HG03045 (cell line): ENCODE measurements around the gene C2CD5.
"Not testable (repeated sequence)": the region's sequence is repeated elsewhere in the genome, so short reads cannot be mapped to it uniquely, and the experiment has no call there.

Experiments
- ATAC-seq: cut with Tn5 transposase; IDR thresholded peaks from one replicate; pipeline ENCODE4 v1.9.1; 2021; ENCODE audit warnings: mild to moderate bottlenecking, moderate library complexity; ENCODE audit not compliant: unreplicated experiment

C2CD5 gene

DNA sequence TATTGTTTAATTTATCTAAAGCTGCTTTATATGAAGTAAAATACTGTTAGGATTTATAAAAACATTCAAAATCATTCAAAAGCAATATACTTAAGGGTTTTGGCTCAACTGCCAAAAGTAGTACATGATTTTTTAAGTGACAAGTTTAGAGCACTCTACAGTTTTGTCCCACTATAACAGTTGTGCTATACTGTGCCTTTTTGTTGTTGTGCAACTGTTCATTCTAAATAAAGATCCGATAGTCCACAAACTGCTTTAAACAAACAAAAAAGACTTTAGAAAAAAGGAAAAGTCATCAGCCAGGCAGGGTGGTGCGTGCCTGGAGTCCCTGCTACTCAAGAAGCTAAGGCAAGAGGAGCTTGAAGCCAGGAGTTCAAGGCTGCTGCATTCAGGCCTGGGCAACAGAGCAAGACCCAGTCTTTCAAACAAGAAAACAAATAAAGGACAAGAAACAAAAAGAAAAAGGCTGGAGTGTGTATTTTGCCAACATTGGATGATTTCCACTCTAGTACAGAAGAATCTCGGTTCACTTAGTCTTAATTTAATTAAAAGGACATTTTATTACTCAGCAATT, 7.3 kb downstream of the C2CD5 start:
- ATAC-seq, result no peak

DNA sequence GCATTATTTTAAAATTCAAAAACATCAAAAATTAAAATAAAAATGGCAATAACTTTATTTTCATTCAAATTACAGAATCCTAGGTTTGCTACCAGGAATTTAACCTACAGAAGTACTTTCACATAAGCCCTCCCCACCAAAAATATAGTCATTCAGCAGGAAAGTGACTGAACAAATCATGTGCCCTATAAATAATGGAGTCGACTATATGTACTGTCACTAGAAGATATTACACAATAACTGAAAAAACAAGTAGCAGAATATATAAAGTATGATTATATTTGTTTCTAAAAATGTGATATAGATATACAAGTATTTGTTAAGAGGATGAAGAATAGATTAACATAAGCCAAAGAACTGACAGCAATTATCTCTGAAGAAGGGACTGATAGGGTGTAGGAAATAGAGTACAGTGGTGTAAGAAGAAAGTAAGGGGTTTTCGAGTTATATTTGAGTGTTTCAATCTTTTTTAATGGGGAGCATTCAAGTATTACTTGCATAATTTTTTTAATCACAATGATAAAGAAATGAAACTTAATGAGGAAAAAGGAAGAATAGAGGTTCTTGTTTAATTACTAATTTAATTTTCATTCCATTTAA, 7.9 kb downstream of the C2CD5 start:
- no peak for ATAC-seq

DNA sequence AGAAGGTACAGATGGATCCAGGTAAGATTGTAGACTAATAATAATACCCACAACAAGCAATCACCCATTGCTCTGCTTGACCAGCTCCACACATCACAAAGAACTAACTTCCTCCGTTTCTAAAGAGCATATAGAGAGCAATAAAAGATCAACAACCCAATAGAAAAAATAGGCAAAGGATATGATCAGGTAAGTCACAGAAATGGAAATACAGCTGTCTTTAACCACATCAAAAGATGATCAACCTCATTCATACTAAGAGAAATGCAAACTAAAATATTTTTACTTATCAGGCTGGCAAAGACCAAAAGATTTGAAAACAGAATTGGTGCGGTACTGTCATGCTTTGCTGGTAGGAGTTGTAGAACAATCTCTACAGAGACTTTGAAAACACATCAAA, 8.9 kb downstream of the C2CD5 start:
- ATAC-seq, result no peak

DNA sequence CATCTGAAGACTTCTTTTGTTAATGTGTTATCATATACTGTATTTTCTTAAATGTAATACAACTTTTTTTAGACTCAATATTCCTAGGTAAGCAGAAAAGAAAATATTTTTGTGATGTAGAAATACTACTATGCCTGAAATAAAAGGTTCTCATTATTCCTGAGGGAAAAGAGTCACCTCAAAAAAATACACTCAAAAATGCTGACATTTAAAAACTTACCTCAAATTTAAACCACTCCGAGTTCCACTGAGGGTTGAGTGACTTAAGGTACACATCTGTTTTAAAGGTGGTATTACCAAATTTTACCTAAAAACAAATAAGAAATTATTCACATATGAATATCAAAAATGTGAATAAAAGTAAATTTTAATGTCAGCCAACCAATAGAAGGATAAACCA, 9.3 kb downstream of the C2CD5 start:
- no peak for ATAC-seq

DNA sequence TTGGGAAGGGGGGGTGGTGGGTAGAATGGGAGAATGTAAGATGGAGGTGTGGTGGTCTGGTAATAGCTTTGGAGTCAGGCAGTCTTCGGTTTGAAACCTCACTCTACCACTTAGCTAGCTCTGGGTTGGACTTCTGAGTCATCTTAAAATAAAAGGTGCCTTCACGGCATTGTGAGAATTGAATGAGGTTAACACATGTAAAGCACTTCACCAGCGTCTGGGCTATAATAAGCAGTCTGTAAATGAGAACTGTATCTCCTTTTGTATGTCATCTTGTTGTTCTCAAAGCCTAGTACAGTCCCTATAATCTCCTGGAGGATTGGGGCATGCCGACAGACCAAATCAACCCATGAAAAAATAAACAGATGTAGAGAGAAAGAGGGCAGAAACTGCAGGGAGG, 11.2 kb downstream of the C2CD5 start:
- ATAC-seq, result no peak

DNA sequence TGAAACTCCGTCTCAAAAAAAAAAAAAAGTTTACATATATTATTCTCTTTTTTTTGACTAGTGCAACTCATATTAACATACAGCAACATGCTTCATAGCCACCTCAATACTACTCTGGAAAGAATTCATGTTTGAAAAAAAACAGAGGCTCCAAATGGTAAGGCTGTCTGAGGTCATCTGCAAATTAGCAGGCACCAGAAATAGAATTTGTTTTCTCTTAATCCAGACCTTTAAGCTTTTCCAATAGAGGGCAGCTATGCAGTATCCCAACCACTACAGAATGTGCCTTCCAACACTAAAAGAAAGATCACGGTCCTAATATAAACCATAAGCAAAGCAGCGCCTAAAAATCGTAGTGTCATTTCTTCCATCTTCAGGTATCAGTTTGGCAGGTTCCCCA, 12.0 kb downstream of the C2CD5 start:
- ATAC-seq, result no peak

DNA sequence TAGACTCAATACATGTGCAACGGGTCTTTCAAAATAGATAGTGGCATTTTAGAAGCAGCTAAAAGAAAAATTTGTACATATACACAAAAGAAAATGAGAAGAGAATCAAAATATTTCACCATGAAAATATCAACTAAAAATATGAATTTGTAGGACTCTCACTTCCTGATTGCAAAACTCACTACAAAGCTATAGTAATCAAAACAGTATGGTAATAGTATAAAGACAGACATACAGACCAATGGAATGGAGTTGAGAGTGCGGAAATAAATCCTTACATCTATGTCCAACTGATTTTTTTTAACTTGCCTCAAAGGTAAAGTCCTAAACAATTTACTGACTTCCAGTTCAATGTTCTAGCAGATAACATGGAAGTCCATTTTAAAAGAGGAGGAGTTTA, 13.1 kb downstream of the C2CD5 start:
- no peak for ATAC-seq

DNA sequence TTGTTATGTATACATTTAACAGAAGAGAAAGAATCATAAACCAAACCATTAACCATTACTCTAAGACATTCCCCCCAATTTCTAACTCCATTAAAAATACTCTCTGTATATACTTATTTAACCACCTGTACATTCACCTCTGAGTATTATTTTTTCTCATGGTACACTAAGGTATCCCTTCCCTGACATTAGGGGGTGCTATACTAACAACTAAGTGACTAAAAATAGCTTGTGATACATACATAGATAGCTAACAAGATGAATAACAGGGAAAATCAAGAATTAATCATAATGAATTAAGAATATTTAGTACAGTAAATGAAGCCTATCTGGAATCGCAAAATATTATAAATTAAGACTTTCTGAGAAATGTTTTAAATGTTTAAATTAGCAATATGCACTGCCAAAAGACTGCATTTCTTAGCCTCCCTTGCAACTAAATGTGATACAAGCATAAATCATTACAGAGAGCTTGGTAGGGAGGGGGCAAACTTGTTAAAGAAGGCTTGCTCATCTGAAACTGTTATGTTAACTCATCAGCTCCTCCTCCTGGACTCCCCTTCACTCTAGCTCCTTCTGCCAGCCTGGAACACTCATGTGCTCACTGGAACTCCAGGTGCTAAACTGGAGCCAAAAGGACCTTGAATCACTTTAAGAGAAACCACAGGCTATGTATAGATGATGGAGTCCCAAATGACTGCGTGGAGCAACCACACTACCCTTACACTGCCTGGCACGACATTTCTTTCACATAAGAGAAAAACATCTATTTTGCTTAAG, 14.9 kb downstream of the C2CD5 start:
- ATAC-seq, result no peak

DNA sequence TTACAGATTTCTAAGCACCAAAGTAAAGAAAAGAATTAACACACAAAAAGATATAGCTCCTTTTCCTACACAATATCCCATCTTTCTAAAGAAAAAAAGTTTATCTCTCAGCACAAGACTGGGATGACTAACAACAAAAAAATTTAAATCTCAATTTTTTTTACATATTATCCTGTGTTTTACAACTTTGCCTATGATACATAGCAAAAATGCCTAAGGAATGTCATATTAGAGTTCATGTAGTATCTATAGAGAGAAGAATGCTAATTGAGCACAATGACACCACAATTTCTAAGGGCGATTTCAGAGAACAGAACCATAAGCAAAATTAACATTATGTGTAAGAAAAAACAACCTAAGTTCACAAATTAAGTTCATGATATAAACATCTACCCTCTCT, 16.3 kb downstream of the C2CD5 start:
- ATAC-seq, result no peak

DNA sequence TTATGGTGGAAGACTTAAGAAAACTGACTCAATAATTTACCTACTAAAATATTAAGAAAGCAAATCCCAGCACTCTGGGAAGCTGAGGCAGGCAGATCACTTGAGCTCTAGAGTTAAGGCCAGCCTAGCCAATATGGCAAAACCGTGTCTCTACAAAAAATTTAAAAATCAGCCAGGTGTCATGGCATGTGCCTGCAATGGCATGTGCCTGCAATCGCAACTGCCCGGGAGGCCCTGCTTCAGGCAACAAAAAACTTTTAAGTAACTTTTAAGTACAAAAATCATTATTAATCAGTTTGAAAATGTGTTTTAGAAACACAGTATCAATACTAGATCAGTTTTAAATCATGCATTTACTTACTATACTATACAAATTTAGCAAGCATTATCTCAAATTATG, 17.5 kb downstream of the C2CD5 start:
- ATAC-seq, result no peak

DNA sequence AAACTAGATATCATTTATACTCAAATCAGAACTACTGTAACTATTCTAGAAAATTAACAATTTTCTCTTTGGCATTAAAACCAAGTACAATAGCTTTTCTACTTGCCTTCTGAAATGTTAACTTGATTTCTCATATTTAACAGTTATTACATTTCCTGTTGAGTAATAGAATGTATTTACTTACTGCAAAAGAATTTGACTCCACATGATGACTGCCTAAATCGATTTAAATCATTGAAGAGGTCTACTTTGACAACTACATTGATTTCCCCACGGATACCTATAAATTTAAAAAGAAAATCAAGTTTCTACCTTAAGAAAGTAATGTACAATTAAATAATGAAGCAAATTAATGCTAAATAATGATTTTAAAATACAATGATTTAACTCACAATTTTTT, 18.9 kb downstream of the C2CD5 start:
- no peak for ATAC-seq

DNA sequence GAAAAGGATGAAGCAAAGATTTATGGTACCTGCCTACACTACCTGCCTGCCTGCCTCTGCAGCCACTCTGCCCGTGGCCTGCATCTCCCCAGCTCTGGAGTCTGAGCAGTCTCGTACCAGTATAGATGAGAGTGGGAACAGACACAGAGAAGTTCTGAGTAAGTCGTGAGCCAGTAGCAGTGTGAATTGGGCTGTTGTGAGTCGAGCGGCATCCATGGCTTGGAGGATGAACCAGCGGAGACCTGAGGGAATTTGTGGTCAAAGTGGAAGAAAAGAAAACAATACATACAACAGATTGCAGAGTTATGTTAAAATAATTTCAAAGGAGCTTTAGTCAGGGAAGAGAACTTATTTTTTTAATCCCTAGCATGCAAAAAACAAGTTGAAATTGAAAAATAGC, 25.3 kb downstream of the C2CD5 start:
- ATAC-seq, result no peak

DNA sequence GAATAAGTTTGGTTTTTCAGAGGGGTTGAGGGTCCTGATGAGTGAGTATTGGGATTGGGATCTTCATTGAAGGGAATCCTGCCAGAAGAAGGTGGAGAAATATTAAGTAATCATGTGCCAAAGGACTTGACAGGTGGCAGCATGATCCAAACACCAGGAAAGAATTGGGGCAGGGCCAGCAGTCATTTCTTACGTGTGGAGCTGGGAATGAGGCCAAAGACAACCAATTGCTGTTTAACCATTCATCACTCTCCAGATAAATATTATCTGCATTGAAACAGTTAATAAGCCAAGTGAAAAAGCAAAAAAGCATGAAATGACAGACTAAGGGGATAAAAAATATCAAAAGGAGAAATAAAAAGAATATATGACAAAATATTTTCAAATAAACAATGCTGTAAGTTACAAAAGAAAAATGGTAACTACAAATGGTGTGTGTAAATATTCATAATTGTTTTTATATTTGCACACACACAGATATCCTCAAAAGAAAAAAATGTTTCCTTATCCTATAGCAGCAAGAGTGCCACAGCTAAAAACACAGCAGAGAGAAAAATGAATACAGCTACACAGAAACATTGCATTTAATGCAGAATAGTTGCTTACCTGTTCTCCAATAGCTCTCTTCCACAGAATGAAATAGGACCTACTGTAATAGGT, 26.2 kb downstream of the C2CD5 start:
- ATAC-seq, result no peak

DNA sequence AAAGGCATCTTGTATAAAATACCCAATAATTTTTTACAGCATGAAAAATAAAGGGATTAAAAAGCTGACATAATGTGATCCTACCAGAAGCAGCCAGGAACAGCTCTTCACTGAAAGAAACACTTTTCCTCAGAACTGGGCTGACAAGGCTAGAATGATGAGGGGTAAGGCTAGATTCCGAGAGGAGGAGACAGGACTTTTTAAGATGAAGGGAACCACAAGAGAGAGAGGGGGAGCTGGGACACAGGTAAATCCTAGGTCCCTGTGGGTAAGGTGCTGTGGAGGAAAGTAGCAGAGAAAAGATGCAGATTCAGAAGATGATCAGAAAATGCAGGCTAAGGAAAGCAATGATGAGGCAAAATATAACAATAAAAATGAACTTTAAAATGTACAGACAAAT, 29.5 kb downstream of the C2CD5 start:
- no peak for ATAC-seq

DNA sequence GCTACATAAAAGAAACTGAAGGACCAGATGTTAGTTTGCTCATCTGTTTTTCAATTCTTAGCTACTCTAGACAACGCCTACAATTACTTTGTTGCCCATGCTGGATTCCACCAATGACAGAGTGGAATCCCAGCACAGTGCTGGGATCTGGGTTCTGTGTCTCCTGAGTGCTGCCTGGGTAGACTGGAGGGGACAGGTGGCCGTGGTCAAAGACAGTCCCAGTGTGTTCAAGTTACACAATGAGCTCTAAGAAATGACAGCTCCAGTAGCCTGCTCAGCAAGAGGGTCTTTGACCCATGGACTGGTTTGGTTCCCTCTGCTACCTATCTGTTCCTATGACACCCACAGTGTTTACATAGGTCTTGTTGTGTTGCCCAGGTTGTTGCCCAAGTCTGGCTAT, 38.5 kb downstream of the C2CD5 start:
- ATAC-seq, result no peak

DNA sequence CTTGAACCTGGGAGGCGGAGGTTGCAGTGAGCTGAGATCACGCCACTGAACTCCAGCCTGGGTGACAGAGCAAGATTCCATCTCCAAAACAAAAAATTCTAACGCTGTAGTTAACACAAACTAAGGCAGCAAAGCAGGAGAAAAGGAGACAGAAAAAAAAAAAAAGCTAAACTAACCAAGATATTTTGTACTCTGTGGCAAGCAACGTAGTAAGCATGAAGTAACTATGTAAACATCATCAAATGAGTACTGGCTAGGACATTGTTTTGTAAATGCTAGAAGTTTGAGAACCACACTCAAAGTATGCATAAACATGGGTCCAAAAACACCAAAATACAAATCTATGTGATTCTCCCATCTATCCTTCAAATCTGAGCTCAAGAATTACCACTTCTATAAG, 44.2 kb downstream of the C2CD5 start:
- no peak for ATAC-seq

DNA sequence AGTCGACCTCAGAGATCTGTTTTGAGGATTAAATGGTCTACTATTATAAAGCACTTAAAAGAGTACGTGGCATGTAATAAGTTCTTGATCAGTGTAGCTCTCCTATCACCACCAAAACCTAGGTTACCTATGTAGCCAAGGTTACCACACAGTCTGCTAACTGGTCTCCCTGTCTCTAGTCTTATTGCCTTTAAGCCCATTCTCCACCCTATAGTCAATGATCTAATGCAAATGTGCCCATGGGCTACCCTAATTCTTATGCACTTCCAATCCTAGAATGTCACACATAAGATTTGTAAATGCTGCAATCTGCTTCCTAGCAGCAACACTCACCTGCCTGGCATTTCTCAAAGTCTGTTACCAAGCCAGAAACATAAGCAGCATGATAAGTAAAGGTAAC, 44.9 kb downstream of the C2CD5 start:
- no peak for ATAC-seq

DNA sequence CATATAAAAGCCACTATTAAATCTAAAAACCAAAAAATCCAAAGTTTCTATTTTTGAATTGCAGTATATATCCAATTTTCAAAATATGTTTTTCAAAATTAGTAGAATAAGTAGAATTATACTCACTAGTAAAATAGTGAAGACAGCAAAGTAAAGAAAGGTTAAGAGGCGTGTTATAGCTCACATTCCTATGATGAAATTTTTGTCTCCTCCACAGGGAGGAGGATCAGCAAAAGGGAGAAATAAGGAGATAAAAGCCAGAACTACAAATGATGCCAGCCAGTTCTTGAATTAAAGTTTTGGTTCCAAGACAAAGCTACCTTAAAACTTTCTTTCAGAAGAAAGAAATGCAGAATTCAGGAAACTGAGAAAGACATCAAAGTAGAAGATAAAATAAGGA, 50.0 kb downstream of the C2CD5 start:
- no peak for ATAC-seq

DNA sequence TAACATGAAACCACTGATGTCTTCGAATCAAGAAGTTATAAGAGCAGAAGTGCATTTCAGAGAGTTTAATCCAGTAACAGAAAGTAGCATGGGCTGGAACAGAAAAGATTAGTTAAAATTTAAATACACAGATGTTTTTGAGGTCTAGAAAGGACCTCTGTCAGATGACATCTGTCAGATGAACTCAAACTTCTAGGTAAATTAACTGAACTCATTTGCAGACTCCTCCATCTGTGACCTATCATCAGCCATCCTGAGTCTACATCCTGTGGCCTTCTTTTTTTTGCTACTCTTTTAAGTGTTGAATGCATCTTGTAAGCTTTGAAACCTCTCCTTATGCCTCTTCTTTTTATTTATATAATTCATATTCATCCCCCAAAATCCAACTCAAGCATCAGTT, 53.3 kb downstream of the C2CD5 start:
- ATAC-seq, result no peak

DNA sequence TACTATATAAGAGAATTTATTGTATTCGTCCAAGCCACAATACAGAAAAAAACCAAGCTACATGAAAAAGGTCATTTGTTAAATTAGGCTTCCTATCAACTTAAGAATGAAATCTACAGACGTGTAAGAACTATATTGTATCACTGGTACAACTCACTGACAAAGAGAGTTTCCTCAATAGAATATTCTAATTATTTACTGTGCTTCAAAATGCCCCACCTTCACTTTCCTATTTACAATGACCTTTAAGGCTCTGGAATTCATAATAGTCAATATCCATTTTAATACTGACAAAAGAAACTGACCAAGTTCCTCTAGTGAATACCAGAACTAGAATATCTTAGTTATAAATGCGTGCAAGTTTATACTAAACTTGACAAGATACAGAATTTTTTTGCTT, 55.9 kb downstream of the C2CD5 start:
- ATAC-seq, result no peak

DNA sequence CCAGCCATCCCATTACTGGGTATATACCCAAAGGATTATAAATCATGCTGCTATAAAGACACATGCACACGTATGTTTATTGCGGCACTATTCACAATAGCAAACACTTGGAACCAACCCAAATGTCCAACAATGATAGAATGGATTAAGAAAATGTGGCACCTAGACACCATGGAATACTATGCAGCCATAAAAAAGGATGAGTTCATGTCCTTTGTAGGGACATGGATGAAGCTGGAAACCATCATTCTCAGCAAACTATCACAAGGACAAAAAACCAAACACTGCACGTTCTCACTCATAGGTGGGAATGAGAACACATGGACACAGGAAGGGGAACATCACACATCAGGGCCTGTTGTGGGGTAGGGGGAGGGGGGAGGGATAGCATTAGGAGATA, 56.7 kb downstream of the C2CD5 start:
- ATAC-seq, result not testable (repeated sequence)

DNA sequence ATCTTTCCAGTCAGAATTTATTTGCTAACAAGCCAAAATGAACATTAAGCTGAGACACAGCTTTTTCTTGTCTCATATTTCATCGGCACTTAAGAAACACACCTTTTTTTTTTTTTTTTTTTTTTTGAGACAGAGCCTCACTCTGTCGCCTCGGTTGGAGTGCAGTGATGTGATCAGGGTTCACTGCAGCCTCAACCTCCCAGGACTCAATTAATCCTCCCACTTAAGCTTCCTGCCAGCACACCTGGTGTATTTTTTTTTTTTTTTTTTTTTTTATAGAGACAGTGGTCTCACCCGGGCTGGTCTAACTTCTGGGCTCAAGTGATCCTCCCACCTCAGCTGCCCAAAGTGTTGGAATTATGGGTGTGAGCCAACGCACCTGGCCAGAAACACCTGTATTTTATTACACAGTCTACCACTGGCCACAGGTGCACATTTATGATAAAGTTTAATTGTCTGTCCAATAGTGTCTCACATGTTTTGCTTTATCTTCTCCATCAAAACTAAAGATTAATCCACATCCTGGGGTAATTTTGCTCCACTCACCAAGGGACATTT, 62.7 kb downstream of the C2CD5 start:
- no peak for ATAC-seq
